HG02759 (cell line): ENCODE measurements around the gene TBC1D3L.
"Not testable (repeated sequence)": the region's sequence is repeated elsewhere in the genome, so short reads cannot be mapped to it uniquely, and the experiment has no call there.

Source experiments
- ATAC-seq: cut with Tn5 transposase; IDR thresholded peaks from one replicate; pipeline ENCODE4 v1.9.1; 2021; ENCODE audit warnings: mild to moderate bottlenecking, moderate library complexity; ENCODE audit not compliant: unreplicated experiment

The TBC1D3L gene

DNA sequence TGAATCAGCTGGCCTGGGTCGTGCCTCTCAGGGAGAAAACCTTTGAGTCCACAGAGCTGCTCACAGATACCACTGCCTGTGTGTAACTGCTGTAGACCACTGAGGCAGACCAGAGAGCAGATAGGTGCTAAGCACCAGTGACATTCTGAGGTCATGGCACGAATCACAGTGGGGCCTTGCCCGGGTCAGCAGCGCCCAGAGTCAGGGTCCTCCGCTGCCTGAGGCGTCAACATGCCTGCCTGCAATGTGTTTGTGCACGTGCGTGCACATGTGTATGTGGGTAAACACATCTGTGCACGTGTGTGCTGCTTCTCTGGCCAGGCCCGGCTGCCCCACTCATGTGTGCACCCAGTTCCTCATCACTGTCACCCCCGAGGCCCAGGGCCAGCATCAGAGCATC lies at the start of gene TBC1D3L:
TBC1D3L (minus strand) TSS at position 101 of the 400 bp plus-strand sequence. CDS start 1,540 bp downstream, outside the sequence.
- not testable (repeated sequence) for ATAC-seq

DNA sequence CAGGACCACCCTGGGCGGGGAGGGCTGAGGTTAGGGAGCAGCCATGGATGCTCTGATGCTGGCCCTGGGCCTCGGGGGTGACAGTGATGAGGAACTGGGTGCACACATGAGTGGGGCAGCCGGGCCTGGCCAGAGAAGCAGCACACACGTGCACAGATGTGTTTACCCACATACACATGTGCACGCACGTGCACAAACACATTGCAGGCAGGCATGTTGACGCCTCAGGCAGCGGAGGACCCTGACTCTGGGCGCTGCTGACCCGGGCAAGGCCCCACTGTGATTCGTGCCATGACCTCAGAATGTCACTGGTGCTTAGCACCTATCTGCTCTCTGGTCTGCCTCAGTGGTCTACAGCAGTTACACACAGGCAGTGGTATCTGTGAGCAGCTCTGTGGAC lies 14.8 kb upstream of the TBC1D3L start, which contains the start of gene TBC1D3D:
TBC1D3D (plus strand) TSS at position 301 of the 400 bp plus-strand sequence. CDS start 1,585 bp downstream, outside the sequence.
- ATAC-seq = not testable (repeated sequence)
